IPS-NIHi7 (cell line): ENCODE results near the gene MET.
"Not testable (repeated sequence)": the region's sequence is repeated elsewhere in the genome, so short reads cannot be mapped to it uniquely, and the experiment has no call there.

ENCODE experiments used
- DNase-seq: peaks from one replicate; pipeline ENCODE4 v3.0.0; 2012; ENCODE audit warnings: mixed read lengths; ENCODE audit errors: extremely low spot score

MET gene

GRCh38 chr7:116727432-116728009, 55.5 kb downstream of the MET start:
- no peak for DNase-seq

- no peak for DNase-seq
Measured at GRCh38 chr7:116728413-116728812, 56.4 kb downstream of the MET start.

- no peak for DNase-seq
Measured at GRCh38 chr7:116730097-116731022, 58.4 kb downstream of the MET start.

- no peak for DNase-seq
Measured at GRCh38 chr7:116731023-116731395, 59.0 kb downstream of the MET start.

GRCh38 chr7:116731445-116732335, 59.7 kb downstream of the MET start:
- no peak for DNase-seq

- no peak for DNase-seq
Measured at GRCh38 chr7:116732788-116733694, 61.0 kb downstream of the MET start.

- DNase-seq: no peak
Measured at GRCh38 chr7:116733924-116734580, 62.1 kb downstream of the MET start.

- DNase-seq: no peak
Measured at GRCh38 chr7:116734710-116735109, 62.7 kb downstream of the MET start.

- no peak for DNase-seq
Measured at GRCh38 chr7:116736927-116737715, 65.1 kb downstream of the MET start.

- DNase-seq: no peak
Measured at GRCh38 chr7:116738378-116738777, 66.4 kb downstream of the MET start.

GRCh38 chr7:116739307-116739706, 67.3 kb downstream of the MET start:
- no peak for DNase-seq

GRCh38 chr7:116740231-116740630, 68.2 kb downstream of the MET start:
- no peak for DNase-seq

GRCh38 chr7:116740755-116741462, 68.9 kb downstream of the MET start:
- no peak for DNase-seq

- DNase-seq: no peak
Measured at GRCh38 chr7:116741625-116742316, 69.8 kb downstream of the MET start.

- DNase-seq: no peak
Measured at GRCh38 chr7:116742641-116743040, 70.6 kb downstream of the MET start.

GRCh38 chr7:116743835-116744234, 71.8 kb downstream of the MET start:
- DNase-seq: not testable (repeated sequence)

GRCh38 chr7:116746388-116746787, 74.4 kb downstream of the MET start:
- not testable (repeated sequence) for DNase-seq

- DNase-seq: not testable (repeated sequence)
Measured at GRCh38 chr7:116751070-116751469, 79.1 kb downstream of the MET start.
